Chondrocyte (in vitro differentiated cells): ENCODE results near the gene TBC1D10A. TPM values are rescaled to one million over a fixed set of nuclear protein-coding genes. Genes with fewer than 3 reads are reported as not detected.

Experiments used
- DNase-seq: peaks from one replicate; pipeline ENCODE4 v3.0.0; 2021; ENCODE audit warnings: mixed read lengths, low spot score
- H3K27ac Mint-ChIP-seq: one replicate; pipeline ENCODE4 v1.8.0; 2021; ENCODE audit warnings: mild to moderate bottlenecking, moderate library complexity, mixed read lengths; ENCODE audit not compliant: unreplicated experiment
- H3K27me3 Mint-ChIP-seq: 2 replicates; pipeline ENCODE4 v1.8.0; 2021; ENCODE audit warnings: low read depth, mixed read lengths
- H3K36me3 Mint-ChIP-seq: 2 replicates; pipeline ENCODE4 v1.8.0; 2021; ENCODE audit warnings: low read depth, mixed read lengths
- H3K4me1 Mint-ChIP-seq: 2 replicates; pipeline ENCODE4 v1.8.0; 2021; ENCODE audit warnings: low read depth, mild to moderate bottlenecking, mixed read lengths
- H3K4me3 Mint-ChIP-seq: one replicate; pipeline ENCODE4 v1.8.0; 2021; ENCODE audit warnings: mild to moderate bottlenecking, moderate library complexity, mixed read lengths; ENCODE audit not compliant: unreplicated experiment
- H3K9me3 Mint-ChIP-seq: 2 replicates; pipeline ENCODE4 v1.8.0; 2021; ENCODE audit warnings: low read depth, mixed read lengths
- CTCF ChIP-seq: fragments of 200-600 bp; sonication (generic); IDR thresholded peaks from 2 replicates; pipeline ENCODE4 v1.5.0; 2021; ENCODE audit warnings: antibody characterized with exemption, mild to moderate bottlenecking, moderate library complexity
- total RNA-seq: library from RNA; stranded (reverse); gene quantifications from 3 replicates; pipeline ENCODE4 v1.2.1, GENCODE V29; 2021

TBC1D10A gene
- total RNA-seq, 1 donor from 2014 or later: 26.9 TPM

GRCh38 chr22:30297991-30298701 lies 28.6 kb downstream of the TBC1D10A start:
- Mint-ChIP-seq H3K4me1 (peaks cover 22% of the 10 kb centered on the region), H3K27me3 (no peaks in the 10 kb centered on the region), H3K4me3 (no peak overlapping the region), H3K36me3 (peaks cover 20% of the 10 kb centered on the region), H3K9me3 (no peaks in the 10 kb centered on the region), H3K27ac (no peak overlapping the region)
- TF ChIP-seq CTCF: no peak
- no peak for DNase-seq

GRCh38 chr22:30297276-30297990 lies 29.3 kb downstream of the TBC1D10A start:
- H3K36me3 Mint-ChIP-seq: peaks cover 23% of the 10 kb centered on the region
- no peak overlapping the region for H3K27ac Mint-ChIP-seq
- H3K4me1 Mint-ChIP-seq: peaks cover 15% of the 10 kb centered on the region
- no peak for TF ChIP-seq CTCF
- no peak overlapping the region for H3K4me3 Mint-ChIP-seq
- DNase-seq: no peak
- H3K9me3 Mint-ChIP-seq: no peaks in the 10 kb centered on the region
- H3K27me3 Mint-ChIP-seq: no peaks in the 10 kb centered on the region

- no peak for TF ChIP-seq CTCF
Observed at GRCh38 chr22:30296833-30297232, 29.9 kb downstream of the TBC1D10A start.

GRCh38 chr22:30296324-30296723 lies 30.4 kb downstream of the TBC1D10A start:
- Mint-ChIP-seq H3K9me3 (no peaks in the 10 kb centered on the region), H3K4me1 (peaks cover 8% of the 10 kb centered on the region), H3K4me3 (no peak overlapping the region), H3K27ac (no peak overlapping the region), H3K36me3 (peaks cover 23% of the 10 kb centered on the region), H3K27me3 (no peaks in the 10 kb centered on the region)
- TF ChIP-seq CTCF: no peak
- DNase-seq: no peak

More at GRCh38 chr22:30296833-30297232, 29.9 kb downstream of the TBC1D10A start:
- DNase-seq: no peak
- Mint-ChIP-seq H3K27ac (no peak overlapping the region), H3K9me3 (no peaks in the 10 kb centered on the region), H3K4me1 (peaks cover 9% of the 10 kb centered on the region), H3K36me3 (peaks cover 23% of the 10 kb centered on the region), H3K4me3 (no peak overlapping the region), H3K27me3 (no peaks in the 10 kb centered on the region)

GRCh38 chr22:30295576-30295975 lies 31.2 kb downstream of the TBC1D10A start:
- Mint-ChIP-seq H3K4me3 (no peak overlapping the region), H3K27ac (no peak overlapping the region), H3K36me3 (peaks cover 20% of the 10 kb centered on the region), H3K4me1 (peaks cover 12% of the 10 kb centered on the region), H3K27me3 (no peaks in the 10 kb centered on the region), H3K9me3 (no peaks in the 10 kb centered on the region)
- no peak for DNase-seq
- no peak for TF ChIP-seq CTCF
